Islet of Langerhans (tissue), 1 donor: ENCODE data around the gene ANKDD1B.

ENCODE experiments used
- FAIRE-seq: peaks from one replicate; lab custom pipeline; 2011; peaks lifted over from hg19 to GRCh38; lab: Jason Lieb, UNC

Gene ANKDD1B

DNA sequence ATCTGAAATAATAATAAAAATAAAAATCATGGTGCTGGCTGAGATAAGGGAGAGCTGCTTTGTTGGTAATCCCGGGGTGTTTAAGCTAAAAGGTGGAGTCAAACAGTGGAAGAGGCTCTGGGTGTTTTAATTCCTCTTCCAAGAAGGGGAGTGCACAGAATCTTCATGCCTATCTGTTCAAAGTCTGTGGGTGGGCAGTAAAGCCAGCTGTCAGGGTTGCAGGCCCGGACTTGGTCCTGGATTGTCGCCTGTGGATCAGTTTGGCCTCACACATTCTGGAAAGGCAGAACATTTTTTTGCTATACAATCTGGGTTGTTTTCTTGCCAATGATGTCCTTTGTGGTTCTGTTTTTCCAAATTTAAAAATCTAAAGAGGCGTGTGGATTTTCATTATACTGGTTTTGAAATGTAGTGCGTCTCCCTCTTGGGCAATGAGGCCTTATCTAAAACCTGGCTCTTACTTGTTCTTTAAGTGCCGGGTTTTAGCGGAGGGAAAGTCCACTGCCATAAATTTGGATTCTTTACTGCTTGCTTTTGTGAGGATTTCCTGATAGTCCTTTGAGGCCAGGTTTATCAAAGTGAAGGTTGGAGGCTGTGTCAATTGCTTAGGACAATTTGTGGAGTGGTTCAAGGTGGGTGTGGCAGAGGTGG lies 5.8 kb downstream of the ANKDD1B start:
- no peak for FAIRE-seq

DNA sequence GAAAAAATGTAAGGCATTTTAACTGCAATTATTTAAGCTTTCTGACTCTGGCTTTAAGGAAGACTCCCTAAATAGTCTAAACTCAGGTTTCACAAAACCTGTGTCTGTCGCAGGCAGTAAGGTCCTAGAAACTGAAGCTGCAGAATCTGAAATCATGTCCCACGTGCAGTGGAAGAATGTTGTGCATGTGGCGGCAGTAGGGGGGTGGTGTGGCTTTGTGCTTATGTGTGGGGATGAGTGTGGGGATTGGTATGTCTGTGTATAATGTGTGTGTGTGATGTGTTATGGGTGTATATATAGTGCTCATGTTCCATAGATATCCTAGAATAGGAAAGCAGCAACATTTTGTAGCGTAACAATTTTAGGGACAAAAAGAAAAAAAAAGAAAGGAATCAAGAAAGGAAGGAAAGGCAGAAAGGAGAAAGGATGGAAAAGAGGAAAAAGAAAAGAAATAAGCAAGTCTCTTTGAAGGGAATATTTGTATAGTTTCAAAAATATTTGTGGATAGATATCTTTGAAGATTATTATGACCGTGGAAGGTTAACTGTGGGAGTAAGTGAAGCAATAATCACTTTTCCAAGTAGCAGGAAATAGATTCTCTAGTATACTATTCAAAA lies 6.6 kb downstream of the ANKDD1B start:
- no peak for FAIRE-seq

DNA sequence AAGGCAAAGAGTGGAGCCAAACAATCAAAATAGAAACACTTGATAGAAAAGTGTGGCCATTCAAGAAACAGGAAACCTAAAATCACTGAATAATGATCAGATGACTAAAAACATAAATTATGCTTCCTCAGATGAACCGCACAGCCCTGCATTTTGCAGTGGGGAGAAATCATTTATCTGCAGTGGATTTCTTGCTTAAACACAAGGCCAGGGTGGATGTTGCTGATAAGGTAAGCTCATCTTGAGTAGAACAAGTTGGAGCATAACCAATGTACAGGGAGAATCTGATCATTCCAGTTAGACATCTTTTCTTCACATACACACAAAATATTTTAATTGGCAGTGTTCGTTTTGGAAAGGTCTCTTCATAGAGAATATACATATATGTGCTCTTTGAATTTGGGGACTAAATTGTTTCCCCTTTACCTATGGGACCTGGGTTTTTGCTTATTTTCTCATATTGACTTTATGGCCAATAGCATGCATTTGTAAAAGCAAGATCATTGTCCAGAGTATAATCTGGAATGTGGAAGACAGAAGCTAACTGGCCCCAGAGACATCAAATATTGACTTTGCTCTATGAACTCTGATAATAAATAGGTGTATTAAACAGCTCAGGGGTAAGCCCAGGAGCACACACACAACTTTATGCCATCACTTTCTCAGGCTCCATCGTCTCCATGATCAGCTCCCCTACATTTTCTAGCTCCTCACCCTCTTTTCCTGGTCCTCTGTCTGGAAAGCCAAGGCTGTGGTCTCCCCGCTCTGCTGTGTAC lies 9.1 kb downstream of the ANKDD1B start:
- no peak for FAIRE-seq

DNA sequence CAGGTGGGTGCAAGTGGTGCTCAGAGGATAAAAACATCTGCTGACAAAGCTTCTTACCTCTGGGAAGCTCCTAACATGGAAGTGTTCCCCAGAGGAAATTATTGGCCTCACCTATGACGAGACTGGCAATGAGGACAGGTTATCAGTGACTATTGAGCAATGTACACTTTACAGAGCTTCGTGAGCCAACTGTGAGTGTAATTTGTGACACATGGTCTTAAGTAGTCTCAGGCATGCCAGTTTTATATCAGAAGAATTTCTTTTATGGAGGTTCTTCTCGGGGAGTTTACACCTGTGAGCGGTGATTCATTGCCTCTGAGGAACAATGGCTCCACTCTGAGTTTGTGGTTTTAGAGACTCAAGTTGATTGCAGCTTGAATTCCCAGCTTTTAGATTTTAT lies 11.3 kb downstream of the ANKDD1B start:
- FAIRE-seq = no peak

DNA sequence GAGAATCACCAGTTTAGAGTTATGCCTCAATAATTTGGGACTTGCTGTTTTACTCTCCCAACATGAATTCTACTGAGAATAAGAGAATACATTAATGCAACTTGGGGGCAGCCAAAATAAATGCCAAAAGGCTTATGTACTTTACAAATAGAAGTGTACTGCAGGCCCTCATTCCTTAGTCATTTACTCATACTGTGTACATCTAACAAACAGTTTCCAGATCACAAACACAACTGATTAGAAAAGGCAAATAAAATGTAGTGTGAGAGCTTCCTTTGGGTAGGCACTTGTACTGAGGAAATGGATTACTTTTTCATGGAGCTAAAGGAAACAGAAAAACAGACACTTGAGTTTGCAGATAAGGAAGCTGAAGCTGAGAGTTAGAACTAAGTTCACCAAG lies 12.6 kb downstream of the ANKDD1B start:
- no peak for FAIRE-seq

DNA sequence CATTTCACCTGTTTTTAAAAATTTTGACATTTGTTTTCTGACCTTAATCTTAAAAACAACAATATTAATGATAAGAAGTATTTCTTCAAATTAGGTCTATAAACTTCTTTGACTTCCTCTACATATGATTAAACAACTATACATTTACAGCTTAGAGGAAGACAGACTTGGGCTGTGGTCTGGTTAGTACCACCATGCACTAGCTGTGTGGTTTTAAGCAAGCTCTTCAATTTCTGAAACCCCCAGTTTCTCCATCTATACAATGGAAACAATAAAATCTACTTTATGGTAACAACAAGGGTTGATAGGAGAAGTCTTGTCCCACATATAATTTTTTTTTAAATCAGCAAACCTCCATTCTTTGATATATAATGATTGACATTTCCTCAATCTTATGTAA lies 15.7 kb downstream of the ANKDD1B start:
- no peak for FAIRE-seq

DNA sequence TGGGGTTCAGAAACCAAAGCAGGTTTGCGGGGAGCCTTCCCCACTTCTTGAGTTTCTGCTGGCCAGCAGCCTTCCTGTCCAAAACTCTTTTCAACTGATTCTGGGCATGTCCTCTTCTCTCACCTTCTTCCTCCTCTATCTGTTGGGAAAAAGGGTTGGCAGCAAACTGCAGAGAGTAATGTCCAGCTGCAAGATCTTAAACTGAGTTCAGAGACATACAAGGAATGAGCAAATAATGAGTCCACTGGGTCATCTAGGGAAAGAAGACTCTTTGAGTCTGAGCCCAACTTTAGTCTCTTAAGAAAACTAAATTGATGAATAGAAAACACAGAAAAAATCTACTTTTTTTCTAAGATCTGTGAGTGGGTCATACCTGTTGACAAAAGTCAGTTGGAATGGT lies 16.5 kb downstream of the ANKDD1B start:
- no peak for FAIRE-seq

DNA sequence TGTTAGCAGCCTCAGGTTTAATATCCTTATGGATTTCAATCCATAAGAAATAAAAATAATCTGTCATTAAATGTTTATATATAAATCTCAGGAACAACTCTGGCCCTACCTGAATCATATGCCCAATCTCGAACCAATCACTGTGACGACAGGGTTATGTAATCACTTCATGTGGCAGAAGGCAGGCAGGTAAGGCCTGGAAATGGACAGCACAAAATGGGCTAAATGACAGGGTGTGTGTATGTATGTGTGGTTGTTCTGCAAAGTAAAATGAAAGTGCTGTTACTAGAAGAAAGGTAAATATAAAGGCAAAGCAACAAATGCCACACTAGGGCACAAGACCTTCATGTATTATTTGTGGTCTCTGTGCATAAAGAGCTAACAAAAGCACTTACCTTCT lies 19.6 kb downstream of the ANKDD1B start:
- no peak for FAIRE-seq

DNA sequence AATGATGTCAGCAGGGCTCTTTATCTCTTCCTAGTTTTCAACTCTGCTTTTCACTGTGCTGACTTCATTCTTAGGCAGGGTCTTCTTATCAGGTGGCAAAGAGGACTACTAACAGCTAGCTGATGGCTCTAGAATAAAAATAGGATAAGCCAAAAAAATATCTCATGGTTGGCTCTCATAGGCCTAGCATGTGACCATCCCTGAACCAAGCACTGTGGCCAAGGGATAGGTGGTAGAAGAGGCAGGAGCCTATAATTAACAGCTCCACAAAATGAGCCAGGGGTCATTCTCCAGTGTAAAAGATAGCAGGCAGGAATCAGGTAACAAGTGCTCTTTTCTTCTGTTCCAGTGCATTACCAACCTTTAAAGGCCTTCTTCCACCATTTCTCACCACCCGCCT lies 21.1 kb downstream of the ANKDD1B start:
- no peak for FAIRE-seq

DNA sequence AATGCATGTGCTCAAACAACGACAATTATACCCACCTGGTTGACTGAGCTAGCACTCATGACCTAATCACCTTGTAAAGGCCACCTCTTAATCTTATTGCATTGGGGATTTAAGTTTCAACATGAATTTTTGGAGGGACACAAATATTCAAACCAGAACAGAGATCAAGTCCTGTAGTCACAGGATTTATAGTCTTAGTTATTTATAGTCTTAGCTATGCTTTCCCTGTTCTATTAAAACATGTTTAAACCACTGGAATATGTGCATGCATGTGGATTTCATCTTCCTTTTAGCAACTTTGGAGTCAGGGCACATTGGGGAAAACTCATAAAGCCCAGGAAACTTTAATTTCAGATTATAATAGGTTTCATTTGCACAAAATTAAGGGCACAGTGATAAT lies 26.7 kb downstream of the ANKDD1B start:
- FAIRE-seq = no peak

DNA sequence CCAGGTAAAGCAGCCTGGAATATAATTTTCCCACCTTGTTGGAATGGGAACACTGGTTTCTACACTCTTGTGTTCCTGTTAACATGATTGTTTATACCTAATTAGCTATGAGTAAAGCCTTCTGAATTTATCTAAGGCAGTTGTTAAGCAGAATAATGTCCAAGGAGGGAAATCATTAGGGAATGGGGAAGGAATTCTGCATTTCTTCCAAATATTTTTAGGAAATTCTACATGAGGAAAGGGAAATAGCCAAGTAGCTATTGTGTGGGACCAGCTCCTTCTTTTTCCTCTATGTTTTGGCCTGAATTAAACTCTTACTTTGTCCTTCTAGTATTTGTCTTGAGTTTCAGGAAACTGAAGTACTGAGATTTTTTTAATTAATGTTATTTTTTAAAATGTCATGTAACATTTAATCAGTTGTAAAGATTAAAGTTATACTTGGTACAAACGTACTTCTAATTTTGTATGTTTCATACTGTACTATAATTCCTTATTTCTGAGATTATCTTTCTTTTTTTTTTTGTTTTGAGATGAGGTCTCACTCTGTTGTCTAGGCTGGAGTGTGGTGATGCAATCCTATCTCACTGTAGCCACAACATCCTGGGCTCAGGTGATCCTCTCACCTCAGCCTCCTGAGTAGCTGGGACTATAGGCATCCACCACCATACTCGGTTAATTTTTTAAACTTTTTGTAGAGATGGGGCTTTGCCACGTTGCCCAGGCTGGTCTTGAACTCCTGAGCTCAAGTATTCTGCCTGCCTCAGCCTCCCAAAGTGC lies 28.5 kb downstream of the ANKDD1B start:
- FAIRE-seq = no peak

DNA sequence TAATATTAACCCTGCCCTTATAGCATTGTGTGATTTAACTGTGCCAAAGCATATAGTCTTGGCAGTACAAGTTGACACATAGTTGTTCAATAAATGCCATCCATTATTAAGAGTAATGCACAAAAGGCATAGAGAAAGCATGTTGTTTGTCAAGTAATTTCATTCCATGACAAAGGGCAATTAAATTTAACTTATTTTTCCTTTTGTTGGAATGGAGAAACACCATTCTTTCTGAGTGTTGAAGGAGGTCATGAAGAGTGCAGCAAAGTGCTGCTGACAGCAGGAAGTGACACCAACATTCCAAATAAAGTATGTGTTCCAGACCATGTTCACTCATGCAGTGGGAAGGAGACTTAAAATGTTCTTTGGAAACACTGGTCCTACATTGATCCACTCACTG lies 29.1 kb downstream of the ANKDD1B start:
- FAIRE-seq = no peak

DNA sequence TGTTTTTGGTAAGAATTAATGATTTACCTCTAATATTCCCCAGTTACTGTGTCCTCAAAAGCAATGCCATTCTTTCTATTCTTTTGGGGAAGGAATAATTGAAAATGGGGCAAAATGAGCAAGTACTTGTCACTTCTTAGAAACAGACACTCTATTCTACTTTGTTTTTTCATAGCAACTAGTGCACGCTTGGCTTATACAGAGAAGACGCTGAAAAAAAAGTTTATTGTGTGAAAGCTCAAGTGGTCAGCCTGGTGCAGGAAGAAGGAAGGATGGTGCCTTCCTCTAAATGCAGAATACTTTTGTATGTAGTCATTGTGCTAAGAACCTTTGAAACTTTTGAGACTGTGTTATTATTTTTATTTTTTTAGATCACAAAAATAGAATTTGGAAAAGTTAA lies 29.6 kb downstream of the ANKDD1B start:
- no peak for FAIRE-seq

DNA sequence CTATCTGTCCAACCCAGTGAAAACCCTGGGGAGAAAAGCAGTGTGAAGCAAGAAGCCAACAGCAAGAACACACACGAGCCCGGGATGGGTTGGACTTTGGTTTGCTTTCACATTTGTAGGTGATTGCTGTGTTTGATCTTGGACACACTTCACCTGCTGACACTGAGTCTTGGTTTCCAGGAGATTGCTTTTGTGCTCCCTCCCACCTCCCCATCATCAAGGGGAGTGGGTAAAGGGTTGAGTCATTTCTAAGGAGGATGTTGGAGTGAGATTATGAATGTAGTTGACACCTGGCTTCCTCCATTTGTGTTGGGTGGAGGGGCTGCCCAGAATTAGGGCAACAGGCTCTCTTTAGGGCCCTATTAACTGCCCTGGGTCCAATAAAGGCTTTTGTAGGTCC lies 37.5 kb downstream of the ANKDD1B start:
- FAIRE-seq = no peak

DNA sequence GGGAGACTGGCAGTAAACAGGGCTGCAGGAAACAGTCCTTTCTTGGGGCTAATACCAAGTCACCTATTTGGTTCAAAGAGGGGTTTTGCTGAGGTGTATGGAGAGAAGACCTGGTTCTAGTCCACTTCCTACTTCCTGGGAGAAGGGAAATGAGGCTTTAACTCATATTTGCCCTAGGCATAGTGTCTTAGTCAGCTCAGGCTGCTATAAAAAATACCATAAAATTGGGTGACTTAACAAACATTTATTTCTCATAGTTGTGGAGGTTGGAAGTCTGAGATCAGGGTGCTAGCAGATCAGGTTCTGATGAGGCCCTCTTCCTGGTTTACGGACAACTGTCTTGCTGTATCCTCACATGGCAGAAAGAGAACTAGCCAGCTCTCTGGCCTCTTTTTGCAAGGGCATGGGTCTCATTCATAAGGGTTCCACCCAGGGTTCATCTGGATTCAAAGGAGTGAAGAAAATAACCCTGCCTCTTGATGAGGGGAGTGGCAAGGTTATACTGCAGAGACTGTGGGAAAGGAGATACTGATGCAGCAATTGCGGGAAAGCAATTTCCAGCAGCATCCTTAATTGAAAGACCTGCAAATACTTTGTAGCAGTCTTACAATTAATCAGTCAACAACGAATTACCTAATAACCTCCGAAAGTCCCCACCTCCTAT lies 40.5 kb downstream of the ANKDD1B start:
- FAIRE-seq = no peak

DNA sequence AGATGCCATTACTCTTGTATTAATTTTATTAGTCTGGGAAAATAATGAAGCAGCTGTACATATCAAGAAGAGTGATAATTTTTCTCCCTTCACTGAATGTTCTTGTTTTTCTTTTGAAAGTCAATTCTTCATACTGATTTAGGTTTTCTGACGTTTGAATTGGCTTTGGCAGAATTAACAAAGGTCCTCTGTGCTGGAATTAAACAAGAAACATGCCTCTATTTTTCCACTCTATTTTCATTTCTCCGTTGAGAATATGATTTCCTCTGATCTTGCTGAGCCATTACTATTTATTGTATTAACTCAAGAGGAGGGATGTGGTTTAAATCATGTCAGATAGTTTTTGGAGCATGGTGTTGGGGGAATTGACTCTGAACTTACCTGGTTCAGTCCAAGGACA lies 42.3 kb downstream of the ANKDD1B start:
- FAIRE-seq = no peak

DNA sequence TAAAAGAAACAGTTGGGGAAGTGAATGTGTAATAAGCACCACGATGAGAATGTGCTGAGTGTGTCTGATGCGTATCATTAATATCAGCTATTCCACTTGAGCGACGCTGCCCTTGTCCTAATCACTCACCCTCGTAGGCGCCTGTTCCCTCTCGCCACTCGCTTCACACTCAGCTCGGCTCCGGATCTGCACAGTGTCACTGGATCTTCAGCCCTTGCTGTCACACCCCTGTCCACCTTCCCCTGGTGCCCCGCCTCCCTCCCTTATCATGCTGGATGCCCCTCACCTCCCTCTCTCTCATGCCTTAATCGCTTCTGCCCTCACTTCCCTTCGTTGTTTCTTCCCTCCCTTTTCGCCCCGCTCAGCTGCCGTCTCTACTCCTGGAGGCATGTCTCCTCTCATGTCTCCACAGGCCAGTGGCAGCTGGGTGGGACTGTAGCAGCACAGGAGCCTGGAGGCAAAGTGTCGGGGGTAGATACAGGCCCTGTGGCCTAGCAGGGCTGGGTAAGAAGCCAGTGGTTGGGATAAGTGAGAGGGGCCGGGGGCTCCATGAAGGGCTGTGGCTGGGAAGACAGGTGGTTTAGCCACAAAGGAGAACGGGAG lies 43.5 kb downstream of the ANKDD1B start:
- no peak for FAIRE-seq

DNA sequence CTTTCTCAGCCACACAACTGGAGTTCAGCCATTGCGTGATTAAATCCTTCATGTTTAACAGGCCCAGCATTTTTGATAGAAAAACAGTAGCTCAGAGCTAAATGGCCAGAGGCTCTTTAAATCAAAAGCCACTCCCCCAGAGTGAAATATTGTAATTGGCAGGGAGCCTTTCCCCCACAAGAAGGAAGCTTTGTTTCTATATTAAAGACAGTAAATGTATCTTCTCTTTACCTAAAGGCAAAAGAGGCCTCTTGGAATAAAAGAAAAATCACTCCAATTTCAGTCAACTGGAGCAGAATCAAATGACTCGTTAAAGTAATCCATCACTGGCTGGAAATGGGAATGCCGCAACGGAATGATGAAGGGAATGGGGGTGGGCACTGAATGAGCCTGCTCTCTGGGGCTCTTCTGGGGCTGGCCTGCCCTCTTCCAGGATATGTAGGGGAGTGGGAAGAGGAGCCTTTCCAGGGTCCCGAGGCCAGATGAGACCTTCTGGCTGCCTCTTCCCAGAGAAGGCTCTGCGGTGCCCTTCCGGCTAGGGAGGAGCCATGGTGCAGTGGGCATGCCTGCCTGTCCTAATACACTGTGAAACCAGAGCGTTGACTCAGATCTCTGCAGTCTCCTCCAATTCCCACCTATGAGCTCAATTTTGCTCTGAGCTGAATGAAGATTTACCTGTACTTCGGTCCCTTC lies 45.2 kb downstream of the ANKDD1B start:
- FAIRE-seq = peak; percentile 91

DNA sequence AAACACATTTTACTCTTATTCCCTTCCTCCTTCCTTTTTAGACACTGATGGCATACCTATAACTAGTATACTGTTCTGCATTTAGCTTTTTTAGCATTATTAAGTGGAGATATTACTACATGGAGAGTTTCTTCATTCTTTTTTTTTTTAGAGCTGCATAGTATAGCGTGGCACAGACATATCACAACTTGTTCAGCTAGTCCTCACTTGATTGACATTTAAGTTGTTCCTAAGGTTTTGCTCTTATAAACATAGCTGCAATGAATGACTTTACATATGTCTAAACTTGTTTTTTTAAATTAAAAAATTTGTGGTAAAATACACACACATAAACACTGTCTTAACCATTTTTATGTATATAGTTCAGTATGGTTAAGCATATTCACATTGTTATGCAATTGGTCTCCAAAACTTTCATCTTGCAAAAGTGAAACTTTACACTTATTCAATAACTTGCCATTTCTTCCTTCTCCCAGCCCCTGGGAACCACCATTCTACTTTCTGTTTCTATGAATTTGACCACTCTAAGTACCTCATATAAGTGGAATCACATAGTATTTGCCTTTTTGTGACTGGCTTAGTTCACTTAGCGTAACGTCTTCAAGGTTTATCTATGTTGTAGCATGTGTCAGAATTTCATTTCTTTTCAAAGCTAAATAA lies 48.7 kb downstream of the ANKDD1B start:
- no peak for FAIRE-seq

DNA sequence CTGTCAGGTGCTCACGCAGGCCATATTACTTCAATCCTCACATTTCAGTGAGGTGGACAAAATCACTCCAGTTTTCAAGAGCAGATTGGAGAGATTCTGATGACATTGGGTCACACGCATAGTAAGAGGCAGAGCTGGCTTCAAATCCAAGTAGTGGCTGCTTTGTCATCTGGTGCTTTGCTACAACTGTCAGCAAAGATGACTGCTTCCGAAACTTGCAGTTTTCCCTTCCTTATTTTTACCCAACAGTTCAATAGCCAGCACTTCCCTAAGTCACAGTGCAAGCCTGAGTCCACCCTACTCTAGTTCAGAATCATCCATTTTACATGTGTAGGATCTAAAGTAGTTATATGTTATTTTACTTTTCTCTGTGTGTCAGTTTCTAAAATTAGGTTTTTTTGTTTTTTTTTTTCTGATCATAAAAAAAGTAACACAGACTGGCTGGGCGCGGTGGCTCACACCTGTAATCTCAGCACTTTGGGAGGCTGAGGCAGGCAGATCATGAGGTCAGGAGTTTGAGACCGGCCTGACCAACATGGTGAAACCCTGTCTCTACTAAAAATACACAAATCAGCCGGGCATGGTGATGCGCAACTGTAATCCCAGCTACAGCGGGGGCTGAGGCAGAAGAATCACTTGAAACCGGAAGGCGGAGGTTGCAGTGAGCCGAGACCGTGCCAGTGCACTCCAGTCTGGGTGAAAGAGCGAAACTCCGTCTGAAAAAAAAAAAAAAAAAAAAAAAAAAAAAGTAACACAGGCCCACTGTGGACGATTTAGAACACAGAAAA lies 49.6 kb downstream of the ANKDD1B start:
- no peak for FAIRE-seq
